Thyroid gland (tissue), 4 donors: ENCODE measurements around the gene BEND6.

Source experiments
- POLR2A ChIP-seq, 2 donors: fragments of 450-650 bp; IDR thresholded peaks; one replicate each; pipeline ENCODE4 v1.6.1; 2017; ENCODE audit warnings: antibody characterized with exemption in 2 of 2, mild to moderate bottlenecking in 2 of 2, moderate library complexity in 1 of 2
- TF ChIP-seq, protein P1 (sequence below), 6 experiments: fragments of 200-600 bp in 3 of 6; fragments of 450-650 bp in 3 of 6; sonication (generic) in 3 of 6; IDR thresholded peaks; one replicate each; pipeline ENCODE4 v1.5.1; 2016 to 2019; ENCODE audit warnings: antibody characterized with exemption in 6 of 6, mild to moderate bottlenecking in 2 of 6, inconsistent platforms in 1 of 6, moderate library complexity in 1 of 6

DNA sequence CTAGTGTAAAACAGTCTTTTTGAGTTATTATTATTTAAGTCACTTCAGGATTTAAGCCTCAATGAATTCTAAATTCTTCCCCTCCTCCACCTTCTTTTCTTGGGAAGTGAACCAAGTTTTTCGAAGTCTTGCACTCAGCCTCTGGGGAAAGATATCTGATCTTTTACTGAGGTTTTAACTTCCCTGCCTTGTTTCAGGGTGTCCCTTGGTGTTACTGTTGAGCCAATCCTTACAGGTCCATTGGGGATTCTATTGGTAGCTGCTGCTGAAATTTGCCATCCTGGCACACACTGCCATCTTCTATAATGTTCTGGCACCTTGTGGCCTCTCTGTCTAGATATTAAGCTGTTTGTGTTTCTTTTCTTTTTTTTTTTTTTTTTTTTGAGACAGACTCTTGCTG, 31.7 kb downstream of the BEND6 start:
- TF ChIP-seq, protein P1, sequence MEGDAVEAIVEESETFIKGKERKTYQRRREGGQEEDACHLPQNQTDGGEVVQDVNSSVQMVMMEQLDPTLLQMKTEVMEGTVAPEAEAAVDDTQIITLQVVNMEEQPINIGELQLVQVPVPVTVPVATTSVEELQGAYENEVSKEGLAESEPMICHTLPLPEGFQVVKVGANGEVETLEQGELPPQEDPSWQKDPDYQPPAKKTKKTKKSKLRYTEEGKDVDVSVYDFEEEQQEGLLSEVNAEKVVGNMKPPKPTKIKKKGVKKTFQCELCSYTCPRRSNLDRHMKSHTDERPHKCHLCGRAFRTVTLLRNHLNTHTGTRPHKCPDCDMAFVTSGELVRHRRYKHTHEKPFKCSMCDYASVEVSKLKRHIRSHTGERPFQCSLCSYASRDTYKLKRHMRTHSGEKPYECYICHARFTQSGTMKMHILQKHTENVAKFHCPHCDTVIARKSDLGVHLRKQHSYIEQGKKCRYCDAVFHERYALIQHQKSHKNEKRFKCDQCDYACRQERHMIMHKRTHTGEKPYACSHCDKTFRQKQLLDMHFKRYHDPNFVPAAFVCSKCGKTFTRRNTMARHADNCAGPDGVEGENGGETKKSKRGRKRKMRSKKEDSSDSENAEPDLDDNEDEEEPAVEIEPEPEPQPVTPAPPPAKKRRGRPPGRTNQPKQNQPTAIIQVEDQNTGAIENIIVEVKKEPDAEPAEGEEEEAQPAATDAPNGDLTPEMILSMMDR (IDR thresholded peaks at IDR 0.05), result no peak
- TF ChIP-seq POLR2A (IDR thresholded peaks at IDR 0.05), result no peak
